SK-N-SH (cell line): ENCODE data around the gene NUAK1.

ENCODE experiments used
- CTCF ChIP-seq: fragments of 200-600 bp; sonication (generic); IDR thresholded peaks from 2 replicates; pipeline ENCODE4 v1.6.1; 2017; ENCODE audit warnings: antibody characterized with exemption, mild to moderate bottlenecking, moderate library complexity
- ELF1 ChIP-seq: IDR thresholded peaks from 2 replicates; pipeline ENCODE4 v1.4.0; 2012
- EP300 ChIP-seq, 2 experiments: IDR thresholded peaks; 2 replicates each; pipeline versions ENCODE4 v1.4.0 to v1.6.1; 2012; ENCODE audit warnings: borderline replicate concordance in 1 of 2, low read depth in 1 of 2, low read length in 1 of 2
- EZH2phosphoT487 ChIP-seq: fragments of 200-600 bp; sonication (generic); IDR thresholded peaks from 2 replicates; pipeline ENCODE4 v1.6.1; 2017; ENCODE audit warnings: low read depth, mixed run types, mild to moderate bottlenecking, antibody characterized with exemption, moderate library complexity, borderline replicate concordance
- GABPA ChIP-seq: IDR thresholded peaks from 2 replicates; pipeline ENCODE4 v1.4.0; 2012; ENCODE audit warnings: low read depth, mild to moderate bottlenecking
- JUND ChIP-seq: IDR thresholded peaks from 2 replicates; pipeline ENCODE4 v1.4.0; 2012
- MAX ChIP-seq: IDR thresholded peaks from 2 replicates; pipeline ENCODE4 v1.4.0; 2012; ENCODE audit warnings: low read depth
- RAD21 ChIP-seq: IDR thresholded peaks from 2 replicates; pipeline ENCODE4 v1.6.1; 2012; ENCODE audit warnings: mild to moderate bottlenecking, low read length
- RFX5 ChIP-seq: IDR thresholded peaks from 2 replicates; pipeline ENCODE4 v1.6.1; 2012; ENCODE audit warnings: mild to moderate bottlenecking, improper control_type of control experiment, low read length
- SMC3 ChIP-seq: IDR thresholded peaks from 2 replicates; pipeline ENCODE4 v1.6.1; 2012; ENCODE audit warnings: low read depth, low read length, improper control_type of control experiment
- TCF12 ChIP-seq: IDR thresholded peaks from 2 replicates; pipeline ENCODE4 v1.4.0; 2012
- YY1 ChIP-seq: IDR thresholded peaks from 2 replicates; pipeline ENCODE4 v1.4.0; 2012; ENCODE audit warnings: low read depth, mild to moderate bottlenecking
- TF ChIP-seq, protein P1 (sequence below): IDR thresholded peaks from 2 replicates; pipeline ENCODE4 v1.6.1; 2012; ENCODE audit warnings: mild to moderate bottlenecking, low read depth, low read length, moderate library complexity

DNA sequence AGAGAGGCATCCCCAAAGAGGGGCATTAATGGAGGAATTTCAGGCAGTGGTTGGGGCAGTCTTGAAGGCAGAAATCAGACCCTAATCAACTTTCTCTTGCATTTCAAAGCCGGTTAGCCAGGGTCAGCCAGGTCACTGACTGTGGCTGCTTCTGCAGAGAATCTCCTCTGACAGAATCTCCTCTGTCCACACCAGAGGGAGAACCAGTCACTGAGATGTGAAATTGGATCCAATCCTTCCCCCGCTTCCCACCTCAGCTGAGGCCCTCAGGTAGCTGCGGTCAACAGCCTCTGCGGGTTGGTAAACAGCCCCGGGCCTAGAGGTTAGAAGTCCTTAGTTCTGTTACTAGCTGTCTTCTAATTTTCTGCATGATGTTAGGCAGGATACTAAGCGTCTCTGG, 39.8 kb upstream of the NUAK1 start:
- TF ChIP-seq ELF1 (no peak), CTCF (no peak), EP300 (IDR thresholded peaks at IDR 0.05; ENCODE audit: borderline replicate concordance in 1 of 2, low read depth in 1 of 2, low read length in 1 of 2) (no peak), JUND (no peak), SMC3 (no peak), RAD21 (no peak), TCF12 (no peak), YY1 (no peak), EZH2phosphoT487 (no peak), MAX (no peak), RFX5 (no peak), GABPA (no peak)
- TF ChIP-seq, protein P1, sequence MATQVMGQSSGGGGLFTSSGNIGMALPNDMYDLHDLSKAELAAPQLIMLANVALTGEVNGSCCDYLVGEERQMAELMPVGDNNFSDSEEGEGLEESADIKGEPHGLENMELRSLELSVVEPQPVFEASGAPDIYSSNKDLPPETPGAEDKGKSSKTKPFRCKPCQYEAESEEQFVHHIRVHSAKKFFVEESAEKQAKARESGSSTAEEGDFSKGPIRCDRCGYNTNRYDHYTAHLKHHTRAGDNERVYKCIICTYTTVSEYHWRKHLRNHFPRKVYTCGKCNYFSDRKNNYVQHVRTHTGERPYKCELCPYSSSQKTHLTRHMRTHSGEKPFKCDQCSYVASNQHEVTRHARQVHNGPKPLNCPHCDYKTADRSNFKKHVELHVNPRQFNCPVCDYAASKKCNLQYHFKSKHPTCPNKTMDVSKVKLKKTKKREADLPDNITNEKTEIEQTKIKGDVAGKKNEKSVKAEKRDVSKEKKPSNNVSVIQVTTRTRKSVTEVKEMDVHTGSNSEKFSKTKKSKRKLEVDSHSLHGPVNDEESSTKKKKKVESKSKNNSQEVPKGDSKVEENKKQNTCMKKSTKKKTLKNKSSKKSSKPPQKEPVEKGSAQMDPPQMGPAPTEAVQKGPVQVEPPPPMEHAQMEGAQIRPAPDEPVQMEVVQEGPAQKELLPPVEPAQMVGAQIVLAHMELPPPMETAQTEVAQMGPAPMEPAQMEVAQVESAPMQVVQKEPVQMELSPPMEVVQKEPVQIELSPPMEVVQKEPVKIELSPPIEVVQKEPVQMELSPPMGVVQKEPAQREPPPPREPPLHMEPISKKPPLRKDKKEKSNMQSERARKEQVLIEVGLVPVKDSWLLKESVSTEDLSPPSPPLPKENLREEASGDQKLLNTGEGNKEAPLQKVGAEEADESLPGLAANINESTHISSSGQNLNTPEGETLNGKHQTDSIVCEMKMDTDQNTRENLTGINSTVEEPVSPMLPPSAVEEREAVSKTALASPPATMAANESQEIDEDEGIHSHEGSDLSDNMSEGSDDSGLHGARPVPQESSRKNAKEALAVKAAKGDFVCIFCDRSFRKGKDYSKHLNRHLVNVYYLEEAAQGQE, result no peak
